H7 (cell line): Measurements from ENCODE around the gene CXCR2. TPM values are rescaled to one million over a fixed set of nuclear protein-coding genes. Genes with fewer than 3 reads are reported as not detected.
"Not testable (repeated sequence)": the region's sequence is repeated elsewhere in the genome, so short reads cannot be mapped to it uniquely, and the experiment has no call there.

Source experiments
- DNase-seq: peaks from one replicate; pipeline ENCODE4 v3.0.0; 2012
- H3K27me3 ChIP-seq: 2 replicates; pipeline ENCODE4 v1.6.0; 2011; ENCODE audit warnings: mild to moderate bottlenecking, low read length; ENCODE audit not compliant: control insufficient read depth, insufficient read depth
- H3K36me3 ChIP-seq: replicated peaks from 2 replicates; pipeline ENCODE4 v1.5.1; 2011; ENCODE audit warnings: low read length; ENCODE audit not compliant: control insufficient read depth, insufficient read depth
- H3K4me3 ChIP-seq: 2 replicates; pipeline ENCODE4 v1.5.1; 2011; ENCODE audit warnings: low read depth, mild to moderate bottlenecking, control low read depth, low read length, moderate library complexity; ENCODE audit not compliant: insufficient read depth
- total RNA-seq: library from RNA; depleted of rRNA; stranded (reverse); fragments of >200 nt; shearing (Covaris generic); gene quantifications from 2 replicates; pipeline ENCODE4 v1.2.3, GENCODE V29; 2014; rRNA removed

CXCR2 gene
- not detected in 2 replicates for total RNA-seq

- peak; percentile 22 for DNase-seq
- Histone ChIP-seq H3K27me3 (no peaks in the 10 kb centered on the region), H3K36me3 (no peaks in the 10 kb centered on the region), H3K4me3 (no peak within 1 kb of the TSS)
Measured at GRCh38 chr2:218125626-218126080, at the start of gene CXCR2. Gene CXCR2 (plus strand): TSS chr2:218126028. CDS start chr2:218134802, 8,774 bp downstream.

GRCh38 chr2:218077464-218078216, 48.2 kb upstream of the CXCR2 start:
- H3K36me3 ChIP-seq: no peaks in the 10 kb centered on the region
- H3K4me3 ChIP-seq: no peak overlapping the region
- H3K27me3 ChIP-seq: no peaks in the 10 kb centered on the region
- no peak for DNase-seq

GRCh38 chr2:218079943-218080913, 45.6 kb upstream of the CXCR2 start:
- Histone ChIP-seq H3K4me3 (no peak overlapping the region), H3K27me3 (no peaks in the 10 kb centered on the region), H3K36me3 (no peaks in the 10 kb centered on the region)
- no peak for DNase-seq

- H3K4me3 ChIP-seq: no peak overlapping the region
- no peaks in the 10 kb centered on the region for H3K27me3 ChIP-seq
- H3K36me3 ChIP-seq: no peaks in the 10 kb centered on the region
- no peak for DNase-seq
Measured at GRCh38 chr2:218081063-218081462, 44.8 kb upstream of the CXCR2 start.

GRCh38 chr2:218081695-218082094, 44.1 kb upstream of the CXCR2 start:
- no peak for DNase-seq
- H3K36me3 ChIP-seq: no peaks in the 10 kb centered on the region
- no peak overlapping the region for H3K4me3 ChIP-seq
- no peaks in the 10 kb centered on the region for H3K27me3 ChIP-seq

GRCh38 chr2:218082586-218083351, 43.1 kb upstream of the CXCR2 start:
- Histone ChIP-seq H3K36me3 (no peaks in the 10 kb centered on the region), H3K27me3 (no peaks in the 10 kb centered on the region), H3K4me3 (no peak overlapping the region)
- no peak for DNase-seq

- H3K4me3 ChIP-seq: no peak overlapping the region
- DNase-seq: no peak
- H3K36me3 ChIP-seq: no peaks in the 10 kb centered on the region
- no peaks in the 10 kb centered on the region for H3K27me3 ChIP-seq
Measured at GRCh38 chr2:218083352-218083676, 42.5 kb upstream of the CXCR2 start.

GRCh38 chr2:218086478-218086877, 39.4 kb upstream of the CXCR2 start:
- no peaks in the 10 kb centered on the region for H3K27me3 ChIP-seq
- no peak overlapping the region for H3K4me3 ChIP-seq
- H3K36me3 ChIP-seq: no peaks in the 10 kb centered on the region
- DNase-seq: no peak

- Histone ChIP-seq H3K4me3 (no peak overlapping the region), H3K36me3 (no peaks in the 10 kb centered on the region), H3K27me3 (no peaks in the 10 kb centered on the region)
- peak; percentile 10 for DNase-seq
Measured at GRCh38 chr2:218089259-218089658, 36.6 kb upstream of the CXCR2 start.

- Histone ChIP-seq H3K4me3 (no peak overlapping the region), H3K27me3 (no peaks in the 10 kb centered on the region), H3K36me3 (no peaks in the 10 kb centered on the region)
- no peak for DNase-seq
Measured at GRCh38 chr2:218091746-218092145, 34.1 kb upstream of the CXCR2 start.

- no peaks in the 10 kb centered on the region for H3K27me3 ChIP-seq
- no peak overlapping the region for H3K4me3 ChIP-seq
- DNase-seq: peak; percentile 63
Measured at GRCh38 chr2:218093879-218094278, 31.9 kb upstream of the CXCR2 start.

GRCh38 chr2:218095853-218096252, 30.0 kb upstream of the CXCR2 start:
- Histone ChIP-seq H3K36me3 (no peaks in the 10 kb centered on the region), H3K4me3 (no peak overlapping the region), H3K27me3 (no peaks in the 10 kb centered on the region)
- DNase-seq: no peak

More at GRCh38 chr2:218093879-218094278, 31.9 kb upstream of the CXCR2 start:
- no peaks in the 10 kb centered on the region for H3K36me3 ChIP-seq

GRCh38 chr2:218097975-218098374, 27.9 kb upstream of the CXCR2 start:
- no peak for DNase-seq
- Histone ChIP-seq H3K27me3 (no peaks in the 10 kb centered on the region), H3K36me3 (no peaks in the 10 kb centered on the region)

GRCh38 chr2:218108834-218109233, 17.0 kb upstream of the CXCR2 start:
- H3K4me3 ChIP-seq, H3K36me3 ChIP-seq, DNase-seq, H3K27me3 ChIP-seq: not testable (repeated sequence)

More at GRCh38 chr2:218097975-218098374, 27.9 kb upstream of the CXCR2 start:
- no peak overlapping the region for H3K4me3 ChIP-seq
